HEK293T (cell line): ENCODE measurements around the gene HECTD1.

ENCODE experiments used
- BHLHE40 ChIP-seq: fragments of 450-650 bp; IDR thresholded peaks from 2 replicates; pipeline ENCODE4 v1.6.1; 2016; ENCODE audit warnings: mild to moderate bottlenecking, moderate library complexity, borderline replicate concordance
- CTBP1 ChIP-seq: fragments of 450-650 bp; IDR thresholded peaks from 2 replicates; pipeline ENCODE4 v1.6.1; 2016; ENCODE audit warnings: borderline replicate concordance
- FOXA1 ChIP-seq: fragments of 450-650 bp; IDR thresholded peaks from 2 replicates; pipeline ENCODE4 v1.6.1; 2016; ENCODE audit warnings: mild to moderate bottlenecking
- FOXK2 ChIP-seq: fragments of 450-650 bp; IDR thresholded peaks from 2 replicates; pipeline ENCODE4 v1.6.1; 2016; ENCODE audit warnings: mild to moderate bottlenecking
- L3MBTL2 ChIP-seq: fragments of 450-650 bp; conservative IDR thresholded peaks from 2 replicates; pipeline ENCODE4 v1.6.1; 2016; ENCODE audit warnings: mild to moderate bottlenecking
- LEF1 ChIP-seq: fragments of 450-650 bp; IDR thresholded peaks from 2 replicates; pipeline ENCODE4 v1.6.1; 2017; ENCODE audit warnings: mild to moderate bottlenecking, borderline replicate concordance
- PKNOX1 ChIP-seq: fragments of 450-650 bp; IDR thresholded peaks from 2 replicates; pipeline ENCODE4 v1.6.1; 2016
- SP1 ChIP-seq: fragments of 450-650 bp; IDR thresholded peaks from 2 replicates; pipeline ENCODE4 v1.6.1; 2017
- SUZ12 ChIP-seq: fragments of 450-650 bp; IDR thresholded peaks from 2 replicates; pipeline ENCODE4 v1.6.1; 2016; ENCODE audit warnings: mild to moderate bottlenecking

GRCh38 chr14:31159682-31160296 lies 47.8 kb downstream of the HECTD1 start:
- no peak for TF ChIP-seq BHLHE40
- no peak for TF ChIP-seq FOXA1
- TF ChIP-seq FOXK2, result no peak
- TF ChIP-seq SP1, result no peak
- peak; percentile 33; the same call in 1 of the 2 replicates for TF ChIP-seq PKNOX1
- no peak for TF ChIP-seq L3MBTL2
- no peak for TF ChIP-seq SUZ12
- TF ChIP-seq LEF1, result no peak
- TF ChIP-seq CTBP1, result no peak
